HG02970 (cell line): ENCODE measurements around the gene ITPKC.

ENCODE experiments used
- ATAC-seq: cut with Tn5 transposase; IDR thresholded peaks from one replicate; pipeline ENCODE4 v1.9.1; 2021; ENCODE audit warnings: mild to moderate bottlenecking, moderate library complexity, moderate number of reproducible peaks; ENCODE audit not compliant: unreplicated experiment, low FRiP score

ITPKC gene

GRCh38 chr19:40716482-40717324 lies at the start of gene ITPKC, which contains the start of gene COQ8B:
ITPKC (plus strand) TSS chr19:40717112; CDS start chr19:40717136, 24 bp downstream.
COQ8B (minus strand) TSS chr19:40716886; CDS start chr19:40714632, 2,254 bp downstream.
- peak; percentile 78 for ATAC-seq

GRCh38 chr19:40667602-40668001 lies 49.3 kb upstream of the ITPKC start:
- ATAC-seq = no peak

GRCh38 chr19:40668991-40669614 lies 47.8 kb upstream of the ITPKC start:
- ATAC-seq = no peak

GRCh38 chr19:40671404-40671803 lies 45.5 kb upstream of the ITPKC start:
- no peak for ATAC-seq

GRCh38 chr19:40672038-40672437 lies 44.9 kb upstream of the ITPKC start:
- no peak for ATAC-seq

GRCh38 chr19:40672573-40673299 lies 44.2 kb upstream of the ITPKC start:
- no peak for ATAC-seq

GRCh38 chr19:40673397-40673796 lies 43.5 kb upstream of the ITPKC start:
- no peak for ATAC-seq

- no peak for ATAC-seq
Observed at GRCh38 chr19:40674291-40674690, 42.6 kb upstream of the ITPKC start.

GRCh38 chr19:40677156-40677555 lies 39.8 kb upstream of the ITPKC start:
- no peak for ATAC-seq

- no peak for ATAC-seq
Observed at GRCh38 chr19:40681039-40681438, 35.9 kb upstream of the ITPKC start.

GRCh38 chr19:40682431-40682964 lies 34.4 kb upstream of the ITPKC start:
- ATAC-seq = no peak

- ATAC-seq = no peak
Observed at GRCh38 chr19:40683437-40683836, 33.5 kb upstream of the ITPKC start.

GRCh38 chr19:40684280-40684679 lies 32.6 kb upstream of the ITPKC start:
- no peak for ATAC-seq

- ATAC-seq = no peak
Observed at GRCh38 chr19:40685016-40685526, 31.8 kb upstream of the ITPKC start.

- ATAC-seq = no peak
Observed at GRCh38 chr19:40685563-40685962, 31.3 kb upstream of the ITPKC start.

- no peak for ATAC-seq
Observed at GRCh38 chr19:40686882-40687524, 29.9 kb upstream of the ITPKC start.

- no peak for ATAC-seq
Observed at GRCh38 chr19:40687525-40688016, 29.3 kb upstream of the ITPKC start.

- ATAC-seq = no peak
Observed at GRCh38 chr19:40688309-40688708, 28.6 kb upstream of the ITPKC start.

- no peak for ATAC-seq
Observed at GRCh38 chr19:40688987-40689338, 27.9 kb upstream of the ITPKC start.
